ENCODE data around the gene NOS1AP.
"Not testable (repeated sequence)": the region's sequence is repeated elsewhere in the genome, so short reads cannot be mapped to it uniquely, and the experiment has no call there.

The NOS1AP gene

GRCh38 chr1:162200096-162200847 lies 130.8 kb downstream of the NOS1AP start:
- WGBS (ENCODE audit: insufficient coverage, insufficient read length): no CpG with 5 or more reads among the region's 5 CpGs
- no peak overlapping the region for H3K27ac ChIP-seq (ENCODE audit: low read length)
- no peaks in the 10 kb centered on the region for H3K9me3 ChIP-seq (ENCODE audit: control insufficient read depth, insufficient read depth, low read length)
- no peak overlapping the region for H3K4me3 ChIP-seq (ENCODE audit: low read length)
- DNase-seq (ENCODE audit: low read depth, low spot score): no peak
- H3K27me3 ChIP-seq (ENCODE audit: control insufficient read depth, insufficient read depth, low read length): no peaks in the 10 kb centered on the region
- no peaks in the 10 kb centered on the region for H3K36me3 ChIP-seq (ENCODE audit: control insufficient read depth, insufficient read depth, low read length)
- peaks cover 5% of the 10 kb centered on the region for H3K4me1 ChIP-seq (ENCODE audit: control insufficient read depth, insufficient read depth, low read length)

- not testable (repeated sequence) for H3K36me3 ChIP-seq (ENCODE audit: control insufficient read depth, insufficient read depth, low read length); H3K27me3 ChIP-seq (ENCODE audit: control insufficient read depth, insufficient read depth, low read length); H3K27ac ChIP-seq (ENCODE audit: low read length); H3K9me3 ChIP-seq (ENCODE audit: control insufficient read depth, insufficient read depth, low read length); DNase-seq (ENCODE audit: low read depth, low spot score); H3K4me3 ChIP-seq (ENCODE audit: low read length); H3K4me1 ChIP-seq (ENCODE audit: control insufficient read depth, insufficient read depth, low read length)
Measured at GRCh38 chr1:162201062-162201461, 131.6 kb downstream of the NOS1AP start.

DNA sequence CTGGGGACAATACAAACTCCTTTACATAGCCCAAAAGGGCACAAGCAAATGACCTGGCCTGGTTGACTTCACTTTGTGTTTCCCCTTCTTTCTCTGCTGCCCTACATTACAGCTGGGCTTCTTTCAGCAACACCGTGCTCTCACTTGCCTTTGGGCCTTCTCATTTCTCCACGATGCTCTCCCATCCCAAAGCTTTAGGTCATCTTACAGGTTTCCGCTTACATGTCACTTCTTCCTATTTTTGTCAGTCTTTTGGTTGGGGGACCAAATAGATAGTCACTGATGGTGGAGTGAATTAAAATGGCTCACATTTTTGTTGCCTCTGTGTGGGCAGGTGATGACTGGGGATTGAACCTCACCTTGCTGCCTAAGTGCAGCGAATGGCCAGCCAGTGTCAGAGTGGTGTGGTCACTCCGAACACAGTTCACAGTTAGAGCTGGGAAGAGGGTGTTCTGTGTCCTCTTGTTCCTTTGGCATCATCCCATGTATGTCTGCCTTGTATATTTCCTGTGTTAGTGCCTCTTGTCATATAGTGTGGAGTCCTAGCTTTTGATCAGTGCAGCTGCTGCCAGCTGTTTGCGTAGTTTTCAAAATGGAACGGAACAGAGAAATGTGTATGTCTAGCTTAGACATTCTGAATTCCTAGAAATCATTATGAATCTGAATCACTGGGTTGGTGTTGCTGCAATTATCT lies 134.8 kb downstream of the NOS1AP start:
- H3K27me3 ChIP-seq (ENCODE audit: control insufficient read depth, insufficient read depth, low read length): no peaks in the 10 kb centered on the region
- H3K4me1 ChIP-seq (ENCODE audit: control insufficient read depth, insufficient read depth, low read length): no peaks in the 10 kb centered on the region
- no peak overlapping the region for H3K27ac ChIP-seq (ENCODE audit: low read length)
- DNase-seq (ENCODE audit: low read depth, low spot score): no peak
- no CpG with 5 or more reads among the region's 7 CpGs for WGBS (ENCODE audit: insufficient coverage, insufficient read length)
- H3K4me3 ChIP-seq (ENCODE audit: low read length): no peak overlapping the region
- H3K36me3 ChIP-seq (ENCODE audit: control insufficient read depth, insufficient read depth, low read length): no peaks in the 10 kb centered on the region
- no peaks in the 10 kb centered on the region for H3K9me3 ChIP-seq (ENCODE audit: control insufficient read depth, insufficient read depth, low read length)

- H3K9me3 ChIP-seq (ENCODE audit: control insufficient read depth, insufficient read depth, low read length): no peaks in the 10 kb centered on the region
- no peaks in the 10 kb centered on the region for H3K36me3 ChIP-seq (ENCODE audit: control insufficient read depth, insufficient read depth, low read length)
- WGBS (ENCODE audit: insufficient coverage, insufficient read length): no CpG with 5 or more reads among the region's 1 CpG
- no peak overlapping the region for H3K27ac ChIP-seq (ENCODE audit: low read length)
- H3K4me1 ChIP-seq (ENCODE audit: control insufficient read depth, insufficient read depth, low read length): no peaks in the 10 kb centered on the region
- no peak for DNase-seq (ENCODE audit: low read depth, low spot score)
- H3K4me3 ChIP-seq (ENCODE audit: low read length): no peak overlapping the region
- no peaks in the 10 kb centered on the region for H3K27me3 ChIP-seq (ENCODE audit: control insufficient read depth, insufficient read depth, low read length)
Measured at GRCh38 chr1:162204823-162205155, 135.3 kb downstream of the NOS1AP start.

GRCh38 chr1:162206300-162206699 lies 136.8 kb downstream of the NOS1AP start:
- H3K27ac ChIP-seq (ENCODE audit: low read length): no peak overlapping the region
- H3K36me3 ChIP-seq (ENCODE audit: control insufficient read depth, insufficient read depth, low read length): no peaks in the 10 kb centered on the region
- no CpG with 5 or more reads among the region's 1 CpG for WGBS (ENCODE audit: insufficient coverage, insufficient read length)
- no peaks in the 10 kb centered on the region for H3K9me3 ChIP-seq (ENCODE audit: control insufficient read depth, insufficient read depth, low read length)
- no peaks in the 10 kb centered on the region for H3K27me3 ChIP-seq (ENCODE audit: control insufficient read depth, insufficient read depth, low read length)
- H3K4me3 ChIP-seq (ENCODE audit: low read length): no peak overlapping the region
- no peaks in the 10 kb centered on the region for H3K4me1 ChIP-seq (ENCODE audit: control insufficient read depth, insufficient read depth, low read length)
- DNase-seq (ENCODE audit: low read depth, low spot score): no peak

GRCh38 chr1:162206749-162207635 lies 137.5 kb downstream of the NOS1AP start:
- H3K4me1 ChIP-seq (ENCODE audit: control insufficient read depth, insufficient read depth, low read length): no peaks in the 10 kb centered on the region
- no peaks in the 10 kb centered on the region for H3K9me3 ChIP-seq (ENCODE audit: control insufficient read depth, insufficient read depth, low read length)
- no peak overlapping the region for H3K27ac ChIP-seq (ENCODE audit: low read length)
- H3K36me3 ChIP-seq (ENCODE audit: control insufficient read depth, insufficient read depth, low read length): no peaks in the 10 kb centered on the region
- H3K27me3 ChIP-seq (ENCODE audit: control insufficient read depth, insufficient read depth, low read length): no peaks in the 10 kb centered on the region
- WGBS (ENCODE audit: insufficient coverage, insufficient read length): no CpG with 5 or more reads among the region's 12 CpGs
- H3K4me3 ChIP-seq (ENCODE audit: low read length): no peak overlapping the region
- DNase-seq (ENCODE audit: low read depth, low spot score): no peak

GRCh38 chr1:162207862-162208261 lies 138.4 kb downstream of the NOS1AP start:
- WGBS (ENCODE audit: insufficient coverage, insufficient read length): no CpG with 5 or more reads among the region's 3 CpGs
- Histone ChIP-seq H3K27ac (ENCODE audit: low read length) (no peak overlapping the region), H3K9me3 (ENCODE audit: control insufficient read depth, insufficient read depth, low read length) (no peaks in the 10 kb centered on the region), H3K27me3 (ENCODE audit: control insufficient read depth, insufficient read depth, low read length) (no peaks in the 10 kb centered on the region), H3K4me3 (ENCODE audit: low read length) (no peak overlapping the region), H3K4me1 (ENCODE audit: control insufficient read depth, insufficient read depth, low read length) (no peaks in the 10 kb centered on the region), H3K36me3 (ENCODE audit: control insufficient read depth, insufficient read depth, low read length) (no peaks in the 10 kb centered on the region)
- DNase-seq (ENCODE audit: low read depth, low spot score): no peak

GRCh38 chr1:162210196-162210595 lies 140.7 kb downstream of the NOS1AP start:
- Histone ChIP-seq H3K27me3 (ENCODE audit: control insufficient read depth, insufficient read depth, low read length) (no peaks in the 10 kb centered on the region), H3K4me3 (ENCODE audit: low read length) (no peak overlapping the region), H3K27ac (ENCODE audit: low read length) (no peak overlapping the region), H3K4me1 (ENCODE audit: control insufficient read depth, insufficient read depth, low read length) (peaks cover 6% of the 10 kb centered on the region; the same call in 1 of the 2 replicates), H3K9me3 (ENCODE audit: control insufficient read depth, insufficient read depth, low read length) (no peaks in the 10 kb centered on the region), H3K36me3 (ENCODE audit: control insufficient read depth, insufficient read depth, low read length) (no peaks in the 10 kb centered on the region)
- no peak for DNase-seq (ENCODE audit: low read depth, low spot score)
- WGBS (ENCODE audit: insufficient coverage, insufficient read length): no CpG with 5 or more reads among the region's 6 CpGs

DNA sequence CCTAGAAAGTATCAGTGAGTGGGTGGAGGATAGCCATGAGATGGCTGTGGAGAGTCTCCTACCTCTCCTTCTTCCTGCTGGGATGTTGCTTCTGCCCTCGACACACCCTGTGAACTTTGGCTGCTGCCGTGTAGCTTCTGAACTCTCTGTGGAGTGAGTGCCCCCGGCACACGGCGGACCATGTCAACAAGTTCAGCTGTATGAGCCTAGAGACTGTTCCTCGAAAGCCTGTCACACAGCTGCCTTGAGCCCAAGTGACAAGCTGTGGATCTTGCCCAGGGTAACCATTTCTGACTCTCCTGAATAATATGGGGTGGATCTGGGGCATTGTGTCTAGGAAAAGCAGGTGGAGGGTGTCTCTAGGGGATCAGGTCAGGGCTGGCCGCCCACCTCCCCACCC lies 143.2 kb downstream of the NOS1AP start:
- H3K4me1 ChIP-seq (ENCODE audit: control insufficient read depth, insufficient read depth, low read length): peaks cover 14% of the 10 kb centered on the region; the same call in 1 of the 2 replicates
- no peak for DNase-seq (ENCODE audit: low read depth, low spot score)
- H3K36me3 ChIP-seq (ENCODE audit: control insufficient read depth, insufficient read depth, low read length): no peaks in the 10 kb centered on the region
- H3K27me3 ChIP-seq (ENCODE audit: control insufficient read depth, insufficient read depth, low read length): no peaks in the 10 kb centered on the region
- no CpG with 5 or more reads among the region's 7 CpGs for WGBS (ENCODE audit: insufficient coverage, insufficient read length)
- H3K9me3 ChIP-seq (ENCODE audit: control insufficient read depth, insufficient read depth, low read length): no peaks in the 10 kb centered on the region
- H3K4me3 ChIP-seq (ENCODE audit: low read length): no peak overlapping the region
- H3K27ac ChIP-seq (ENCODE audit: low read length): no peak overlapping the region

DNA sequence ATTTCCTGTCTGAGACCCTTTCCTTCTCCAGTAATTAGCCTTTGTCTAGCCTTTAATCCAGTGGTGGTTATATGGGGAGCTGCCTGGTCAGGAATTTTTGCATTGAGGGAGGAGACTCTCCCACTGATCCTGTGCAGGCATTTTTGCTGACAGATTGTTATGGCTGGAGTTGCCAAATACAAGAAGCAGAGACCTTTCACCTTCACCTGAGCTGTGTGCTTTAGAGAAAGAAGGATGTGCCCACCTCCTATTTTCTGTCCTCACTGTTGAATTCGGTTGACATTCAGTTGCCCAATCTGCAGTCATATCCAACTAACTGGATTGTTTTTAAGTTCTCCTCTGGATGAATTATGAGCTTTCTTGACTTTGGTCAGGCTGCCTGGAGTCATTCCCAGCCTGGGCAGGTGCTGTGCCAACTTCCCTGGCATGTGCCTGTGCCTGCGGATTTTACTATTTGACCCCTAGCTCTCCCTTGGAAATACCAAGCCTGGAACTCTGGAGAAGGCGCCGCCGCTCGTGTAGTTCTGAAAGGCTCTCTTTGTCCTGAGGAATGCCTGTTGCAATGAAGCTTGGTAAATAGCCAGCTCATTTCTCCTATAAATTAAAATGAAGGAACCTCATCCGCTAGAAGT lies 143.9 kb downstream of the NOS1AP start:
- H3K9me3 ChIP-seq (ENCODE audit: control insufficient read depth, insufficient read depth, low read length): no peaks in the 10 kb centered on the region
- no peak overlapping the region for H3K27ac ChIP-seq (ENCODE audit: low read length)
- H3K27me3 ChIP-seq (ENCODE audit: control insufficient read depth, insufficient read depth, low read length): no peaks in the 10 kb centered on the region
- DNase-seq (ENCODE audit: low read depth, low spot score): no peak
- no peak overlapping the region for H3K4me3 ChIP-seq (ENCODE audit: low read length)
- peaks cover 14% of the 10 kb centered on the region; the same call in 1 of the 2 replicates for H3K4me1 ChIP-seq (ENCODE audit: control insufficient read depth, insufficient read depth, low read length)
- no peaks in the 10 kb centered on the region for H3K36me3 ChIP-seq (ENCODE audit: control insufficient read depth, insufficient read depth, low read length)
- no CpG with 5 or more reads among the region's 7 CpGs for WGBS (ENCODE audit: insufficient coverage, insufficient read length)

Measured in iPS DF 6.9 (cell line).